ENCODE results near the gene ARHGAP27.

ARHGAP27 gene

GRCh38 chr17:45405250-45406086, 27.2 kb downstream of the ARHGAP27 start:
- peak in 1 of 6 experiments; percentile 14 for DNase-seq

DNA sequence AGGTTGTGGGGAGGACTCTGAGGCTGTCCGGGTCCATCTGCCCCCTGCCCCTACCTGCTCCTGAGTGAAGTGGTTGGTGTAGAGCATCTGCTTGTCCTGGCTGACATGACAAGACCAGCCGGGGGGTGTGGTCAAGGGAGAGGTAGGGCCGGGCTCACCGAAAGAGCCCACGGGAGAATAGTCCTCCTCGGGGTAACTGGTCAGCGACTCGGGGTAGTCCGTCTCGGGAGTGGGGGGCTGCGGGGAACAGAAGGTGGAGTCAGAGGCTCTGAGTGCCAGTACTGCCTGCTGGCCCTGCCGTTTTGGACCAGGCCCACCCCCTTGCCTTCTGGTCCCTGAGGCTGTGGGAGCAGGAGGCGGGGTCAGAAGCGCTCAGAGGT, 27.8 kb downstream of the ARHGAP27 start:
- DNase-seq, result no peak

DNA sequence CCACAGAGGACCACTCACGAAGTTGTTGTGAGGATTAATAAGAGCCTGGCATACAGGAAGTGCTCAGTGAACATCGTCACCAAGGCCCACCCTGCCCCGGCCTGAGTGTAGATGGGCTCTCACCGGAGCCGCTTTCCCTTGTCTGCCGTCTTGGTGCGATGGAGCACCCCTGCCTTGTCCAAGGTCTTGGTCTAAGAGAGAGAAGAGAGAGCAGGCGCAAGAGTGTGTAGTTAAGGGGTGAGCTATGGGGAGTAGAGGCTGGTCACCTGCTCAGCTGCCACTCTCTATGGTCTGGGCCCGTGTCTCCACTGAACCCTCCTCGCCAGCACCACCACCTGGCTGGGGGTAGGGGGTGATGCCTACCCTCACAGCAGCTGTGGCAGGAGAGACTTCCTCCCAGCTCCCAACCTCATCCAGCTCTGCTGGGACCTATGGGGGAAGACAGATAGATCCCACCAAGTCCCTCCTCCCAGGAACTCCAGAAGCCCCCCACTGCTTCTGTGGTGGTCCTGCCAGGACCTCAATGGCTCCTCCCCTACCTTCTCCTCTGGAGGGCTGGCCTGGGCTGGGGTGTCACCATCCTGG, 28.7 kb downstream of the ARHGAP27 start:
- DNase-seq, result no peak

GRCh38 chr17:45402916-45403315, 29.8 kb downstream of the ARHGAP27 start:
- DNase-seq, result no peak

DNA sequence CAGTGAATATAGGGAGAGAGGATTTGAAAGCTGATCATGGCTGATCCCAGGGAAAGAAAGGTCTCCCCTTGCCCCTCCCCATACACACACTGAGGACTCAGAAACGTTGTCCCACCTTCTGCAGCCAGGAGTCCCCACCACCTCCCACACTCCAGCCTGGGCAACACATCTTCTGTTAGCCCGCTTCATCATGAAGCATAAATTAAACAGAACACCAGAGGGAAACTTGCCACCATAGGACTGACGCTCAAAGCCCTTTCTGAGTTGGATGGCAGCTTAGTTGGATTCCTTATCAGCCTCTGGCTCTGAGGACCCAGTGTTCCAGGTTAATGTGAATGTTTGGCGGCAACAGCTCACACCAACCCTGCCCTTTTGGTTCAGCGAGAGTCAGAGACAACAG, 33.9 kb downstream of the ARHGAP27 start:
- DNase-seq, result no peak

DNA sequence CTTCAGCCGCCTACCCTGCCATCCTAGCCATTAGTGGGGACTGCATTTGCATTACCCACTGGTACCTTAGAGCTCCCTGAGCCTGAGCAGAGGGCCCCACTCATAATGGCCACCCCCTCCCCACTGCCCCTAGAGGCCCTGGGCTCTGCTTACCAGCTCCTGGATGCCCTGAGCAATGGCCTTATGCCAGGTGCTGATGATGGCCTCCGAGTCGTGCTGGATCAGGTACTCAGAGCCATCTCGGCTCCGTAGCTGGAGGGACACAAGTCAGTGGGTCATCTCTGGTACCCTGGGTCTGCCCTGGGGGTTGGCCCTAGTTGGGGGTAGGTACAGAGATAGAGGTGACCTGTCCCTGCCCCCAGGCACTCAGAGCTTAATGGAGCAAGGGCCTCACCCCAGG, 34.9 kb downstream of the ARHGAP27 start:
- DNase-seq, result no peak

DNA sequence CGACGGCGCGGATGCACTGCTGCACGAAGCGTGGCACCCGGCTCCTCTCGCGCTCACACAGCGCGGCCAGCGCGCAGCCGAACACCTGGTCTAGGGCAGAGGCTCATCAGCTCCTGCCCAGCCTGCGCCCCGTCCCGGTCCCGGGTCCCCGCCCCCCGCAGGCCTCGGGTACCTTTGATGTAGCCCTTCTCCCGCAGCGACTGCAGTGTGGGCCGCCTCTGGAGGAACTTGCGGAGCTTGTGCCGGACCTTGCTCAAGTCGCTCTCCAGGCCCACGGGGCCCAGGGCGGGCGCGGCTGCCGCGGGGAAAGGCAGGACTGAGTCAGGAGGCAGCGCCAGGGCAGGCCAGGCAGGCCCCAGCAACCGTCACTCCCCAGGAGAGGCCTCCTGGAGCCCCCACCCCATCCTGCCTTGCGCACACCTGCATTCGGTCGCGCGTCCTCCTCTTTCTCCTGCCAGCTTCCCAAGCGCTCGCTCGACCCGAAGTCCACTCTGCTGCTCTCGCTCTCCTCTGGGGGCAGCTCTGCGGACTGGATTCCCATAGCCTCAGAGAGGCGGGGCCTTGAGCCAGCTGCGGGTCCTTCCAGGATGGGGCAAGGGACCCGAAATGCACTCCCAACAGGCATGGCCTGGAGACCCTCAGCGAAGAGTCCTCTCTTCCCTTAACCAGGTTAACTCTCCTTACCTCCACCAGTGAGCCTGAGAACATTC, 36.0 kb downstream of the ARHGAP27 start:
- DNase-seq, result no peak

GRCh38 chr17:45395569-45396415, 36.9 kb downstream of the ARHGAP27 start:
- DNase-seq, result no peak

DNA sequence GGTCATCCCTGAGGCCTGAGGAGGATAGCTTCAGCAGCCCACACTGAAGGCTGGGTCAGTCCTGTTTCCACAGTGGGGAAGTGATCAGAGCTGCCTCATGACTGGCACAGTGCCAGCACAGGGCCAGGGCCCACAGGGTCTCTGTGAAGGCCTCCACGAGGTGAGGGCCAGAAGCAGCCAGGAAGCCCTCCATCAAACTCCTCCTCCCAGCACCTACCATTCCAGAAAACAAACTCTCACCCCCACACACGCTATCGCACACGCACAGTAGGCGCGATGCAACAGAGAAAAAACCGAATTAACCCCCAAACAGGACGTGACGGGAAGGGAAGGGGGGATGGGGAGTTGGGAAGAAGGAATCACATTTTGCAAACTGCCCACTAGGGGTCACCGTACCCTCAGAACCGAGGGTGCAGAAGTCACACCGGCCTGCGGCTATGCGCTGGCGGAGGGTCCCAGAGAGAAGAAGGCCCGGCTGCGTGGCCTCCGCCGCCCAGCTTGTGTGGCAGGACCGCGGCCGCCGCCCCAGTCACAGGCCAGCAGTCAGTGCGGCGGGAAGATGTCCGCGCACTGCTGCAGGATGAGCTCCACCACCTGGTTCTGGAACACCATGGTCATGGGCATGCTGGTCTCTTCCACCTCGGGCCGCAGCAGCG, 37.6 kb downstream of the ARHGAP27 start:
- peak in 4 of 6 experiments; percentile 26 to 50 (median 36) for DNase-seq

- DNase-seq, result no peak
Measured at GRCh38 chr17:45394564-45394912, 38.1 kb downstream of the ARHGAP27 start.

DNA sequence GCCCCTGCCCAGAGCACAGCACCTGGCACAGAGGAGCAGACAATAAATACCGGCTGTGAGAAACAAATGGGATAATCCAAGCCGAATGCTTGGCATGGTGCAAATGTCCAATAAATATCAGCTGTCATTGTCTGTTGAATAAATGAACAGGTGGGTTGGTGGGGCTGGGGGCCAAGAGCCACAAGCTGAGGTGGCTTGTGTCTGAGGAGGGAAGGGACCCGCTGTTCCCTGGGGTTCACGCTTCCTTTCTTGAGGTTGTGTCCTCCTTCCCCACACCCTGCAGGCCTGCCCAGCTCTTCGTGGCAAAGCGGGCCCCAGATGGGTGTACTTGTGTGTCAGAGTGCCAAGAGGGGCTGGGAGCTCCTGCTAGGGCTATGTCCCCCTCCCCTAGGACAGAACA, 38.6 kb downstream of the ARHGAP27 start:
- no peak for DNase-seq

GRCh38 chr17:45393411-45393810, 39.3 kb downstream of the ARHGAP27 start:
- DNase-seq, result no peak

DNA sequence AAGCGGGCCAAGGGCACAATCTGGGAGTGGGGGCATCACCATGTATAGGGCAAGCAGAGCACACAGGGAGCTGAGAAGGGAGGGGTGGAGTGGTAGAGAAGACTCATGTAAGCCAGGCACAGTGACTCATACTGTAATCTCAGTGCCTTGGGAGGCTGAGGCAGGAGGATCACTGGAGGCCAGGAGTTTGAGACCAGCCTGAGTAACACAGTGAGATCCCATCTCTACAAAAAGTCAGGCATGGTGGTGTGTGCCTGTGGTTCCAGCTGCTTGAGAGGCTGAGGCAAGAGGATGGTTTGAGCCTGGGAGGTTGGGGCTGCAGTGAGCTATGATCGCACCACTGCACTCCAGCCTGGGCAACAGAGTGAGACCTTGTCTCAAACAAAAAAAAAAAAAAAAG, 40.8 kb downstream of the ARHGAP27 start:
- no peak for DNase-seq

- DNase-seq, result no peak
Measured at GRCh38 chr17:45391291-45391690, 41.4 kb downstream of the ARHGAP27 start.

- DNase-seq, result no peak
Measured at GRCh38 chr17:45389354-45389753, 43.3 kb downstream of the ARHGAP27 start.

- no peak for DNase-seq
Measured at GRCh38 chr17:45388604-45389325, 43.9 kb downstream of the ARHGAP27 start.

DNA sequence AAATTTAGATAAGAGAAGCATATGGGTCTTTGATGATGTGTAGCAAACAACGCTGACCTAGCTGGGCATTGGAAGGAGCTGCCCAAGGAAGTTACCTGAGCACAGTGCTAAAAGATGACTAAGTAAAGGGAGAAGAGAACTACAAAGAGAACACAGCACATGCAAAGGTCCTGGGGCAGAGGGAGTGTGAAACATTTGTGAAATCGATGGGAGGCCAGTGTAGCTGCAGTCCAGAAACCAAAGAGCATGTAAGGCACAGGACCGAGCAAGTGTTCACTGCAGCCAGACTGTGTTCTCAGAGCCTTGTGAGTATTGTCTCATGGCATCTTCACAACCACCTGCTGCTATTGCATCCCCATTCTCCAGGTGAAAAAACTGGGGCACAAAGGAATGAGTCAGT, 44.9 kb downstream of the ARHGAP27 start:
- DNase-seq, result no peak

DNA sequence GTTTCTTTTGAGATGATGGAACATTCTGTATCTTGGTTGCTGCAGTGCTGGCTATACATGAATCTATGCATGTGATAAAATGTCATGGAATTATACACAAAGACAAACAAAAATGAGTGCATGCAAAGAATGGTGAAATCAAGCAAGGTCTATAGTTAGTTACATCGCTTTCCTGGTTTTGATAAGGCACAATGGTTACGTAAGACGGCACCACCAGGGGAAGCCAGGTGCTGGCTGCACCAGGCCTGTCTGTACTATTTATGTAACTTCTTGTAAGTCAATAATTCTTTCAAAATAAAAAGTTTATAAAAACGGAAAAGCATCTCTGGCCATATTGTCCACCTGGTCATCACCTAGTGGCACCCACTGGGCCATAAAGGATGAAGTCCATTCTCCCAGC, 46.5 kb downstream of the ARHGAP27 start:
- DNase-seq, result no peak

DNA sequence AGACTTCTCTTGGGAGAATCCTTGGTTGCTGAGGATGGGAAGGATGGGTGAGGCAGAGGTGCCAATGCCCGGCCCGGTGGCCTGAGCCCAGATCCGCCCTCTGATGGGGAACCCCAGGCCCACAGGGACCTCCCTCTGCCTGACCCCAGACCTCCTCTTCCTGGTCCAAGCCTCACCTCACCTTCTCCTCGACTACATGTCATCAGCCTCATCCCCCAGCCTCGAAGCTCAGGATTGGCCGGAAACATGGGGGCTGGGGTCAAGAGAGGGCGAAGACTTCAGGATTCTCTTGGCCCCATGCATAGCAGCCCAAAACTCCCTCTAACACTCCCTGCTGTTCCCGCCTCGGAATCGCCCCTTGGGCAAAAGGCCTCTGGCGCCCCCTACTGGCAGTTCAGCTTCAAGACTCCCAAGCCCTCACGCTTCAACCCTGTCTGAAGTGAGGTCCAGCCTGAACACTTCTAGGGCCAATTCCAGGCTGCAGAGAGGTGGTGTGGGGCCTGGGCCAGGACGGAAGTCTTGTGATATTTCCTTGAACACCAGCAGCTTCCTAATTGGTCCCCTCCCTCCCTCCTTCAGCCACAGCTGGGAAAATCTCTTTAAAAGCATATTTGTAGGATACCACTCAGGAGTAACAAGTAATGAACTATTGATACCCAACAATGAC, 47.2 kb downstream of the ARHGAP27 start:
- DNase-seq, result peak; percentile 63 to 92 (median 84)

- DNase-seq, result no peak
Measured at GRCh38 chr17:45384789-45385262, 47.8 kb downstream of the ARHGAP27 start.

All from stimulated activated naive CD4-positive, alpha-beta T cell (primary cell).